Effector memory CD4-positive, alpha-beta T cell (primary cell): ENCODE measurements around the gene ARFRP1.
"Not testable (repeated sequence)": the region's sequence is repeated elsewhere in the genome, so short reads cannot be mapped to it uniquely, and the experiment has no call there.

Experiments used
- DNase-seq, 3 donors: peaks; one replicate each; pipeline ENCODE4 v3.0.0-alpha.2; 2020
- H3K27ac ChIP-seq: 2 replicates; pipeline ENCODE4 v1.7.0; 2013; ENCODE audit warnings: mild to moderate bottlenecking, low read length, moderate library complexity; ENCODE audit not compliant: insufficient read depth, poor library complexity, severe bottlenecking
- H3K27me3 ChIP-seq: replicated peaks from 2 replicates; pipeline ENCODE4 v1.7.0; 2013; ENCODE audit warnings: mild to moderate bottlenecking, low read length; ENCODE audit not compliant: insufficient read depth, control insufficient read depth, poor library complexity, severe bottlenecking
- H3K36me3 ChIP-seq: 2 replicates; pipeline ENCODE4 v1.7.0; 2013; ENCODE audit warnings: mild to moderate bottlenecking, low read length, moderate library complexity; ENCODE audit not compliant: control insufficient read depth, insufficient read depth
- H3K4me1 ChIP-seq: 2 replicates; pipeline ENCODE4 v1.7.0; 2013; ENCODE audit warnings: low read length, mild to moderate bottlenecking; ENCODE audit not compliant: control insufficient read depth, insufficient read depth, poor library complexity, severe bottlenecking
- H3K4me3 ChIP-seq: 2 replicates; pipeline ENCODE4 v1.7.0; 2013; ENCODE audit warnings: low read length, low read depth, mild to moderate bottlenecking; ENCODE audit not compliant: insufficient read depth, poor library complexity, severe bottlenecking
- H3K9me3 ChIP-seq: 2 replicates; pipeline ENCODE4 v1.7.0; 2013; ENCODE audit warnings: mild to moderate bottlenecking, low read length, moderate library complexity; ENCODE audit not compliant: control insufficient read depth

Gene ARFRP1

DNA sequence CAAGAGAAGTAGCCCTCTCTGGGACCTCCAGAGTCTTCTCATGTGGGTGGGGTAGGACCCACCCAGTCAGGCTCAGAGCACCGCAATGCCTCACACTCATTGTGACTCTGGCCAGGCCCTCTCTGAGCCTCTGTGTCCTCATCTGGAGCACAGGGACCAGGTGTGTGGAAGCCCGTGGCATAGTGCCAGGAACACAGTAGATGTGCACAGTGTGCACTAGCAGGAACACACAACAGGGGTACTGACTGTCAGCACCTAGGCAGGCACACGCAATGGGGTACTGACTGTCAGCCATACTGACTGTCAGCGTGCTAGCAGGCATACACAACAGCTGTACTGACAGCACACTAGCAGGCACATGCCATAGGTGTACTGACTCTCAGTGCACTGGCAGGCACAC is 52.5 kb downstream of the ARFRP1 start:
- Histone ChIP-seq H3K9me3 (no peaks in the 10 kb centered on the region), H3K4me3 (no peak overlapping the region), H3K27me3 (no peaks in the 10 kb centered on the region), H3K27ac (no peak overlapping the region), H3K4me1 (peaks cover 30% of the 10 kb centered on the region), H3K36me3 (no peaks in the 10 kb centered on the region)
- DNase-seq: no peak

GRCh38 chr20:63653974-63654668 is 53.7 kb downstream of the ARFRP1 start:
- peak overlapping the region; percentile 60 for H3K27ac ChIP-seq
- peak overlapping the region; percentile 71 for H3K4me3 ChIP-seq
- H3K27me3 ChIP-seq: no peaks in the 10 kb centered on the region

GRCh38 chr20:63653041-63653973 is 54.5 kb downstream of the ARFRP1 start, which contains the start of gene STMN3:
STMN3 (minus strand) TSS chr20:63653424; CDS start chr20:63653345, 79 bp downstream.
- Histone ChIP-seq H3K27me3 (no peaks in the 10 kb centered on the region), H3K36me3 (no peaks in the 10 kb centered on the region), H3K4me3 (peak within 1 kb of the TSS; percentile 71), H3K4me1 (peaks cover 22% of the 10 kb centered on the region), H3K9me3 (no peaks in the 10 kb centered on the region), H3K27ac (peak within 1 kb of the TSS; percentile 60)
- DNase-seq: peak; percentile 52 to 67 (median 59)

More at GRCh38 chr20:63653974-63654668, 53.7 kb downstream of the ARFRP1 start:
- Histone ChIP-seq H3K9me3 (no peaks in the 10 kb centered on the region), H3K4me1 (peaks cover 27% of the 10 kb centered on the region), H3K36me3 (no peaks in the 10 kb centered on the region)
- no peak for DNase-seq

- H3K27ac ChIP-seq: peak overlapping the region; percentile 48
Observed at GRCh38 chr20:63652192-63652980, 55.4 kb downstream of the ARFRP1 start.

GRCh38 chr20:63651942-63652191 is 55.9 kb downstream of the ARFRP1 start:
- H3K4me1 ChIP-seq: peaks cover 17% of the 10 kb centered on the region
- no peaks in the 10 kb centered on the region for H3K9me3 ChIP-seq
- peak in 1 of 3 donors; percentile 50 for DNase-seq
- H3K4me3 ChIP-seq: peak overlapping the region; percentile 71
- no peaks in the 10 kb centered on the region for H3K36me3 ChIP-seq
- H3K27me3 ChIP-seq: no peaks in the 10 kb centered on the region
- peak overlapping the region; percentile 48 for H3K27ac ChIP-seq

More at GRCh38 chr20:63652192-63652980, 55.4 kb downstream of the ARFRP1 start:
- Histone ChIP-seq H3K27me3 (no peaks in the 10 kb centered on the region), H3K36me3 (no peaks in the 10 kb centered on the region), H3K9me3 (no peaks in the 10 kb centered on the region), H3K4me3 (peak overlapping the region; percentile 71), H3K4me1 (peaks cover 17% of the 10 kb centered on the region)
- peak; percentile 25 to 49 (median 40) for DNase-seq

- not testable (repeated sequence) for DNase-seq, H3K9me3 ChIP-seq, H3K27me3 ChIP-seq, H3K27ac ChIP-seq, H3K36me3 ChIP-seq, H3K4me3 ChIP-seq
- peaks cover 17% of the 10 kb centered on the region for H3K4me1 ChIP-seq
Observed at GRCh38 chr20:63650486-63650885, 57.3 kb downstream of the ARFRP1 start.

GRCh38 chr20:63648895-63649589 is 58.7 kb downstream of the ARFRP1 start:
- Histone ChIP-seq H3K4me1 (peaks cover 11% of the 10 kb centered on the region), H3K36me3 (peaks cover under 1% of the 10 kb centered on the region), H3K27me3 (no peaks in the 10 kb centered on the region), H3K4me3 (no peak overlapping the region), H3K9me3 (no peaks in the 10 kb centered on the region), H3K27ac (no peak overlapping the region)
- no peak for DNase-seq
